ENCODE data around the gene CFAP47. TPM values are rescaled to one million over a fixed set of nuclear protein-coding genes. Genes with fewer than 3 reads are reported as not detected.
"Not testable (repeated sequence)": the region's sequence is repeated elsewhere in the genome, so short reads cannot be mapped to it uniquely, and the experiment has no call there.

Gene CFAP47
- total RNA-seq, 1 donor, result 0.10 TPM

- no peaks in the 10 kb centered on the region for H3K9me3 ChIP-seq (ENCODE audit: low read depth, low read length)
- no peak overlapping the region for H3K4me3 ChIP-seq (ENCODE audit: low read length)
- no peaks in the 10 kb centered on the region for H3K27me3 ChIP-seq (ENCODE audit: insufficient read depth, low read length)
- H3K4me1 ChIP-seq (ENCODE audit: insufficient read depth, low read length), result no peaks in the 10 kb centered on the region
Measured at GRCh38 chrX:36159254-36159653, 239.7 kb downstream of the CFAP47 start.

- Histone ChIP-seq H3K4me1 (ENCODE audit: insufficient read depth, low read length) (no peaks in the 10 kb centered on the region), H3K4me3 (ENCODE audit: low read length) (no peak overlapping the region), H3K9me3 (ENCODE audit: low read depth, low read length) (no peaks in the 10 kb centered on the region), H3K27me3 (ENCODE audit: insufficient read depth, low read length) (no peaks in the 10 kb centered on the region)
Measured at GRCh38 chrX:36160081-36160480, 240.5 kb downstream of the CFAP47 start.

GRCh38 chrX:36198575-36198974 lies 279.0 kb downstream of the CFAP47 start:
- Histone ChIP-seq H3K4me1 (ENCODE audit: insufficient read depth, low read length) (no peaks in the 10 kb centered on the region), H3K4me3 (ENCODE audit: low read length) (no peak overlapping the region), H3K9me3 (ENCODE audit: low read depth, low read length) (no peaks in the 10 kb centered on the region), H3K27me3 (ENCODE audit: insufficient read depth, low read length) (no peaks in the 10 kb centered on the region)

GRCh38 chrX:36199928-36200327 lies 280.4 kb downstream of the CFAP47 start:
- Histone ChIP-seq H3K27me3 (ENCODE audit: insufficient read depth, low read length) (no peaks in the 10 kb centered on the region), H3K4me3 (ENCODE audit: low read length) (no peak overlapping the region), H3K4me1 (ENCODE audit: insufficient read depth, low read length) (no peaks in the 10 kb centered on the region), H3K9me3 (ENCODE audit: low read depth, low read length) (no peaks in the 10 kb centered on the region)

GRCh38 chrX:36214924-36215323 lies 295.4 kb downstream of the CFAP47 start:
- Histone ChIP-seq H3K9me3 (ENCODE audit: low read depth, low read length) (no peaks in the 10 kb centered on the region), H3K4me1 (ENCODE audit: insufficient read depth, low read length) (no peaks in the 10 kb centered on the region), H3K4me3 (ENCODE audit: low read length) (no peak overlapping the region), H3K27me3 (ENCODE audit: insufficient read depth, low read length) (no peaks in the 10 kb centered on the region)

GRCh38 chrX:36218801-36219200 lies 299.3 kb downstream of the CFAP47 start:
- no peaks in the 10 kb centered on the region for H3K27me3 ChIP-seq (ENCODE audit: insufficient read depth, low read length)
- H3K4me1 ChIP-seq (ENCODE audit: insufficient read depth, low read length), result no peaks in the 10 kb centered on the region
- H3K9me3 ChIP-seq (ENCODE audit: low read depth, low read length), result no peaks in the 10 kb centered on the region
- H3K4me3 ChIP-seq (ENCODE audit: low read length), result no peak overlapping the region

GRCh38 chrX:36234840-36235528 lies 315.4 kb downstream of the CFAP47 start:
- not testable (repeated sequence) for H3K9me3 ChIP-seq (ENCODE audit: low read depth, low read length); H3K4me3 ChIP-seq (ENCODE audit: low read length); H3K4me1 ChIP-seq (ENCODE audit: insufficient read depth, low read length); H3K27me3 ChIP-seq (ENCODE audit: insufficient read depth, low read length)

GRCh38 chrX:36241397-36241796 lies 321.9 kb downstream of the CFAP47 start:
- Histone ChIP-seq H3K27me3 (ENCODE audit: insufficient read depth, low read length) (no peaks in the 10 kb centered on the region), H3K4me1 (ENCODE audit: insufficient read depth, low read length) (no peaks in the 10 kb centered on the region), H3K4me3 (ENCODE audit: low read length) (no peak overlapping the region), H3K9me3 (ENCODE audit: low read depth, low read length) (no peaks in the 10 kb centered on the region)

GRCh38 chrX:36266155-36266554 lies 346.6 kb downstream of the CFAP47 start:
- Histone ChIP-seq H3K9me3 (ENCODE audit: low read depth, low read length) (no peaks in the 10 kb centered on the region), H3K4me3 (ENCODE audit: low read length) (no peak overlapping the region), H3K27me3 (ENCODE audit: insufficient read depth, low read length) (no peaks in the 10 kb centered on the region), H3K4me1 (ENCODE audit: insufficient read depth, low read length) (no peaks in the 10 kb centered on the region)

GRCh38 chrX:36310136-36310535 lies 390.6 kb downstream of the CFAP47 start:
- Histone ChIP-seq H3K9me3 (ENCODE audit: low read depth, low read length) (no peaks in the 10 kb centered on the region), H3K27me3 (ENCODE audit: insufficient read depth, low read length) (no peaks in the 10 kb centered on the region), H3K4me3 (ENCODE audit: low read length) (no peak overlapping the region), H3K4me1 (ENCODE audit: insufficient read depth, low read length) (no peaks in the 10 kb centered on the region)

- H3K27me3 ChIP-seq (ENCODE audit: insufficient read depth, low read length), result no peaks in the 10 kb centered on the region
- no peak overlapping the region for H3K4me3 ChIP-seq (ENCODE audit: low read length)
- H3K4me1 ChIP-seq (ENCODE audit: insufficient read depth, low read length), result no peaks in the 10 kb centered on the region
- H3K9me3 ChIP-seq (ENCODE audit: low read depth, low read length), result no peaks in the 10 kb centered on the region
Measured at GRCh38 chrX:36314303-36314702, 394.8 kb downstream of the CFAP47 start.

- no peak overlapping the region for H3K4me3 ChIP-seq (ENCODE audit: low read length)
- H3K27me3 ChIP-seq (ENCODE audit: insufficient read depth, low read length), result no peaks in the 10 kb centered on the region
- no peaks in the 10 kb centered on the region for H3K4me1 ChIP-seq (ENCODE audit: insufficient read depth, low read length)
- H3K9me3 ChIP-seq (ENCODE audit: low read depth, low read length), result no peaks in the 10 kb centered on the region
Measured at GRCh38 chrX:36334572-36334971, 415.0 kb downstream of the CFAP47 start.

GRCh38 chrX:36336751-36337150 lies 417.2 kb downstream of the CFAP47 start:
- Histone ChIP-seq H3K9me3 (ENCODE audit: low read depth, low read length) (no peaks in the 10 kb centered on the region), H3K4me3 (ENCODE audit: low read length) (no peak overlapping the region), H3K4me1 (ENCODE audit: insufficient read depth, low read length) (no peaks in the 10 kb centered on the region), H3K27me3 (ENCODE audit: insufficient read depth, low read length) (no peaks in the 10 kb centered on the region)

GRCh38 chrX:36344301-36344700 lies 424.8 kb downstream of the CFAP47 start:
- Histone ChIP-seq H3K4me3 (ENCODE audit: low read length) (no peak overlapping the region), H3K27me3 (ENCODE audit: insufficient read depth, low read length) (no peaks in the 10 kb centered on the region), H3K9me3 (ENCODE audit: low read depth, low read length) (no peaks in the 10 kb centered on the region), H3K4me1 (ENCODE audit: insufficient read depth, low read length) (no peaks in the 10 kb centered on the region)

GRCh38 chrX:36348509-36348908 lies 429.0 kb downstream of the CFAP47 start:
- Histone ChIP-seq H3K4me1 (ENCODE audit: insufficient read depth, low read length) (no peaks in the 10 kb centered on the region), H3K9me3 (ENCODE audit: low read depth, low read length) (no peaks in the 10 kb centered on the region), H3K27me3 (ENCODE audit: insufficient read depth, low read length) (no peaks in the 10 kb centered on the region), H3K4me3 (ENCODE audit: low read length) (no peak overlapping the region)

GRCh38 chrX:36357855-36358254 lies 438.3 kb downstream of the CFAP47 start:
- Histone ChIP-seq H3K4me1 (ENCODE audit: insufficient read depth, low read length) (no peaks in the 10 kb centered on the region), H3K27me3 (ENCODE audit: insufficient read depth, low read length) (no peaks in the 10 kb centered on the region), H3K9me3 (ENCODE audit: low read depth, low read length) (peaks cover 5% of the 10 kb centered on the region), H3K4me3 (ENCODE audit: low read length) (no peak overlapping the region)
